ENCODE measurements around the gene MCOLN3. TPM values are rescaled to one million over a fixed set of nuclear protein-coding genes. Genes with fewer than 3 reads are reported as not detected.

The MCOLN3 gene
- total RNA-seq = 0.05 TPM

DNA sequence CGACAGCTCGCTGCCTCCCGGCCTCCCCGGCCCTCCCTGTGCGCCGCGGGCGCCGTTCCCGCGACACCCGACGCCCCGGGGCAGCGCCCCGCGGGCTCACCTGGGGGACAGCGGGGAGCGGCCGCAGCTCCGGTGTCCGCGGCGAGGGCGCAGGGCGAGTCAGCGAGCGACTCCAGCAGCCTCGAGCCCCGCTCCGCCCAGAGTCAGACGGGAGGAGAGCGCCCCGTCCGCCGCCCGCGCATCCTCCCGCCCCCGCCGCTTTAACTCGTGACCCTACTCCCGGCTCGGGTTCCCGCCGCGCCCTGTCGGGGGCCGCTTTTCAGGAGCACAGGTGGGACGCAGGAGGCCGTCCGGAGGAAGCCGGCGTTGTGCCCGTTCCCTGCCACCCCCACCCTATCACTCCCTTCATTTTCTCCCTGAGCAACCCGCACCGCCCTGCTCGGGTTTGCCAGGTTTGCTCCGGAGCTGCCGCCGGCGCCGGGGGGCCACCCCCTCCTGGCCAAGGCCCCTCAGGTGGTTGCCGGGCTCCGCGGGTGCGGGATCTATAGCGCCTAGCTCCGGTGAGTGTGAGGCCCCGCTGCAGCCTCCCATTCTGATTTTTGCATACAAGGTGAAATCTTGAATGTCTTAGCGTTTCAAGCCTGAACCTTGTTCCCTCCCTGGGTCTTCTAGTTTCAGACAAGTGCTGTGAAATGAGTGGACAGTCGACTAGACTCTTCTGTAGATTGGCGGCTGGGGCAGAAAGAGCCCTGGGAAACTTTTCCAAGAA lies at the start of gene MCOLN3:
Gene MCOLN3 (minus strand): TSS at position 205 of the 769 bp plus-strand sequence. CDS start 3,140 bp downstream, outside the sequence.
- DNase-seq (ENCODE audit: low spot score) = no peak

GRCh38 chr1:85093644-85094043 lies 45.3 kb upstream of the MCOLN3 start:
- DNase-seq (ENCODE audit: low spot score) = no peak
- ATAC-seq = no peak

More for the DNA sequence above, at the start of gene MCOLN3:
- ATAC-seq = peak; percentile 77

- no peak for DNase-seq (ENCODE audit: low spot score)
- no peak for ATAC-seq
Measured at GRCh38 chr1:85091671-85092280, 43.5 kb upstream of the MCOLN3 start.

GRCh38 chr1:85090225-85090624 lies 41.9 kb upstream of the MCOLN3 start:
- ATAC-seq (no peak), DNase-seq (ENCODE audit: low spot score) (no peak)

GRCh38 chr1:85089203-85089602 lies 40.9 kb upstream of the MCOLN3 start:
- ATAC-seq (no peak), DNase-seq (ENCODE audit: low spot score) (no peak)

GRCh38 chr1:85088408-85088784 lies 40.1 kb upstream of the MCOLN3 start:
- no peak for ATAC-seq
- no peak for DNase-seq (ENCODE audit: low spot score)

- no peak for DNase-seq (ENCODE audit: low spot score)
- no peak for ATAC-seq
Measured at GRCh38 chr1:85087659-85088407, 39.5 kb upstream of the MCOLN3 start.

GRCh38 chr1:85085417-85085816 lies 37.1 kb upstream of the MCOLN3 start:
- no peak for ATAC-seq
- DNase-seq (ENCODE audit: low spot score) = no peak

GRCh38 chr1:85078903-85079302 lies 30.6 kb upstream of the MCOLN3 start:
- ATAC-seq (no peak), DNase-seq (ENCODE audit: low spot score) (no peak)

DNA sequence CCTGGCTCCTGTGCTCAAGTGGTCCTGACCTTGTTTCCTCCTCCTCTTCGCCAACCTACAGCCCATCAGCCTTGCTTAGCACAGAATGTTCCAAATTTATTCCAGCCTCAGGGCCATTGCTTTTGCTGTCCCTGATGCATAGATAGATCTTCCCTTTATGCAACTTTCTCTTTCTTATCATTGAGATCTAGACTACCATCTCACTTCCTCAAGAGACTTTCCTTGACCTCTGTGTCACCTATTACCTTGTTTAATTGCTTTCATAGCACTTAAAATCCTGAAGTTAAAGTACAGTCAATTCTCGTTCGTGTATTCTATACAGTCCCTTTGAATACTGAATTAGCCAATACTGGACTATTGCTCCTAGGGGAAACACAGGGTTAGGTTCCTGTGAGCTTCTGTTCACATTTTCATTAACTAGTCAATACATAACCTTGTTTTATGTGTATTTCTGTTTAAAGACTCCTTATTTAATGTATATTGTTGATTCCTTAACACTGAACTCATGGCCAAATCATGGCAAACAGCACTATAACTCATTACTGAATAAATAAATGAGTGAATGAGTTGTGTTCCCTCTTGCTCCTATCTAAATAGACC lies 26.2 kb upstream of the MCOLN3 start:
- no peak for DNase-seq (ENCODE audit: low spot score)
- ATAC-seq = no peak

DNA sequence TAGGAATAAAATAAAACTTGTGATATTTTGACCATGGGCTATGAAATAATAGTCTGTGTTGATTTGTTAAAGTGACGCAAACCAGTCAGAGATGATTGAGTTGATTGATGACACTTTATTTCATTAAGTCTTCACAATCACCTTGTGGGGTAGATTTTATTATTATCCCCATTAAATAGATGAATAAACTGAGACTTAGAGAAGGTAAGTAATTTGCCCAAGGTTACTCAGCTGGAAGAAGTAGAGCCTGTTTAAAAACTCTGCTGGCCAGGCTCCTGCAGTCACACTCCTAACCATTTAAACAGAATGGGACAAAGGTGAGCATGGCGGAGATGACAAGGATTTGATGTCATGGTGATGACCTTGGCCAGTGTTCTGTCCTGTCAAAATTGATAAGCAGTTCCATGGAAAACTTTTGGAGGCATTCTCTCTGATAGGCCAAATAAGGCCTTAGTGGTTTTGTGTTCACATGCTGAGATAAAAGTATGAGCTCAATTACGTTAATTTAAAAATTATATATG lies 22.7 kb upstream of the MCOLN3 start:
- no peak for ATAC-seq
- no peak for DNase-seq (ENCODE audit: low spot score)

DNA sequence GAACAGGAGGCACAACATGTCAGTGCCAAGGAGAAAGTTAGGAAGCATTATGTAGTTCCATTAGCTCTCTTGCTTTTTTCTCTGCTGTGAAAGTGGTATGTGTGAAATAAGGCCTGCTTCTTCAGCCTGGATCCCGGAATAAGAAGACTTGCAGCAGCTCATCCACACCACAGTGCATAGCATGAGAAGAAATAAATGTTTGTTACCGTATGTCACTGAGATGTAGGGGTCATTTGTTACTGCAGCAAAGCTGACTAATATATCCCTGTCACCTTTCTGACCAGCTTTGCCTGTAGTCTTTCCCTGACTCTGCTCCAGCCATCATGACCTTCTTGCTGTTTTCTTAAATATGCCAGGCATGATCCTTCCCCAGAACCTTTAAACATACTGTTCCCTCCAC lies 20.5 kb upstream of the MCOLN3 start:
- ATAC-seq = no peak
- DNase-seq (ENCODE audit: low spot score) = no peak

DNA sequence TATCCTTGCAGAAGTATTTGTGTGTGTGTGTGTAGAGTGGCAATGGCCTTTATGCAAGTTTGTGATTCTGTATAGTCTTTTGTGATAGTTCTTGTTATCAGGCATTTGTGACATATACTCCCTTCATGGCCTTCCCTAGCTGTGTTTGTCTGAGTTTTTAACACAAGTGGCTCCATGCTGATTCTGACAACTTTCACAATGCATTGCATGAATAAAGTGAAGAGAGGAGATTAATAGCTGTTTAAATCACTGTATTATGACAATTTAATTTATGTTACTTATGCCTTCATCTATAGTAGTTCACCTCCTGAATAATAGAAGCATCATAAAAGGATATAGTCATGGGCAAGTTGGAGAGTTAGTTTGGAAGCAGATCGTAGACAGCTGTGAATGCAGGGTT lies 17.2 kb upstream of the MCOLN3 start:
- ATAC-seq (no peak), DNase-seq (ENCODE audit: low spot score) (no peak)

DNA sequence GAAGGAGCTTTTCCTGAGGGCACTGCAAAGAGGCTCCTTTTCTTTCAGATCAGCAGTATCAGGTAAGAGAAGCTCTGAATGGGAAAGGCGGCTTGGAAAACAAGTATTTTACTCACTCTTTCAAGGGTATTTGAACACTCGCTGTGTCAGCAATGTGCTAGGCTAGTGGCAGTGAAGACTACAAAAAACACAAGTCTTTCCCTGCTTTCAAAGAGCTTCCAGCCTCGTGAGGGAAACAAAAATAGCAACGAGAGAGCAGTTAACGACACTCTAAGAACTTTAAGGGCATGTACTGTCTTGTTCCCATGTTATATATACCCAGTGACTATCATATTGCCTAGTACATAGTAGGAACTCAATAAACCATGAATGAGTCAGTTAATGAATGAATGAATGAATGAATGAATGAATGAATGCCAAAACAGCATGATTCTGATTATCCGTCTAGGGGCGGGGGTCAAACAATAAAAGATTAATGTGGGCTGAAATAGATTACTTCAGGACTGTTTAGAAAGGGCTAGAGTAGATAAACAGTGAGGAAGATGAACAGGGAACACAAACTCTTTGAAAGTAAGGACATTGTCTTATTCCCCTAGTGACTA lies 14.2 kb upstream of the MCOLN3 start:
- ATAC-seq = no peak
- no peak for DNase-seq (ENCODE audit: low spot score)

DNA sequence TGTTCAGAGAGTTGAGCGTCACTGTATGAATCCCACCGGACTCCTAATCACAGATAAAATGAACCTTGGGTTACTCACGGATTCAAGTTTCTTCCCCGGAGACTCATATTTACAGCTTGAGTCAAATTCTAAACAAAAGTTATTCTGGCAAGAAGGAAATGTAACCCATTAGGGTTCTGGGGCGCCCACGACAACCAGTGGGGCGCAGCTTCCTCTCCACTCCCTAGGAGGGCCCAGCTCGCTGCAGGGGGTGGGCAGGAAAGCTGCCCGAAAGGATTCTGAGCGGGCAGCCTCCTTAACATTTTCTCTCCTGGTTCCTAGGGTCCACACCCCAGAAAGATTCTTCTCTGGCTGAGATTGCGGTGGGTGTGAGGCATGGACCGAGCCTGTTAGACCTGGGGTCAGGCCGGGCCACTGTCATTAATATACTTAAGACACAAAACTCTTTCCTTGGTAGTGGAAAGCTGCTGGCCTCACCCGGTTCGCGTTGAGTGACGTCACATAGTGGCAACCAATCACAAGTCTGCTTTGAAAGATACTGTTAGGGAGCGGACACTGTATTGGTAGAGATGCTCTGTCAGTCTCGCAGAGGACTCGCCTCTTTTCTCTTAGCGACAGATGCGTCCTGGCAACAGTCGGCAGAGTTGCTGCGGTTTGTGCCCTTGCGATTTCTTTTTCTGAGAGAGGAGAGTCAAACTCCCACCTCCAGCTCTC lies 13.6 kb upstream of the MCOLN3 start:
- DNase-seq (ENCODE audit: low spot score) (peak; percentile 76), ATAC-seq (peak; percentile 94)

GRCh38 chr1:85060038-85060437 lies 11.7 kb upstream of the MCOLN3 start:
- DNase-seq (ENCODE audit: low spot score) (no peak), ATAC-seq (no peak)

GRCh38 chr1:85059563-85059962 lies 11.3 kb upstream of the MCOLN3 start:
- ATAC-seq (no peak), DNase-seq (ENCODE audit: low spot score) (no peak)

DNA sequence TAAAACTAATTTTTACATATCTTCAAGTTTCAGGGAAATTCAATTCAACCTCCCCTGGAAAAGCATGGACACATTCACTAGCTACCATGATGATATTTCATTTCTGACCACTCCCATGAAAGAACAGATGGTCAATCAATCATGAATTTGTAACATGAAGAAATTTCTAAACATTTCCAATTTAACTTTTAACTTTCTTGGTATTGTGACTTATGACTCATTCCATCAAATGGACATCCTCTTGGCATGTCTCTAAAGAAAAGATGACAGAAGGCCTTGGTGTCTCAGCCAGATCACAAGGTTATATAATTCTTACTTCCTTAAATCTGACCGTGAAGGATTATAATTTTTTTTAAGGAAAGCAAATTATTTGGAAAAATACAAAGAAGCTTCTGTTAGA lies 10.5 kb upstream of the MCOLN3 start:
- no peak for ATAC-seq
- no peak for DNase-seq (ENCODE audit: low spot score)

DNA sequence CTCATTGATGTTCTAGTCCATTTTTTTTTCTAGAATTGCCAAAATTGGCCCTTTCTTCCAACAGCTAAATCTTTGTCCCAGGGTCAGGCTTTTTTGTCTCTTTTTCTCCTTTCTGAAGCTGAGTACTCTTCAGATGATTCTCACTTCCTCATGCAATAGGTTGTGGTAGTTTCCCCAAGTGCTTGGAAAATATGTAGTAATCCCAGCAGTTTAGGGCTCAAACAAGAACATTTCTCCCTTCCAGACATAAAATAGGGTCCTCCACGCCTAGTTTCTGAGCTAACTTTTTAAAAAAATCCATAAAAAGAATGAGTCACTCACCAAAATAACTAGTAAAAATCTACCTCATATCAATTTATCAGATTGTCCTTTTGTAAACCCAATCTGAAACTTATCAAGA lies 10.0 kb upstream of the MCOLN3 start:
- ATAC-seq = no peak
- DNase-seq (ENCODE audit: low spot score) = no peak

DNA sequence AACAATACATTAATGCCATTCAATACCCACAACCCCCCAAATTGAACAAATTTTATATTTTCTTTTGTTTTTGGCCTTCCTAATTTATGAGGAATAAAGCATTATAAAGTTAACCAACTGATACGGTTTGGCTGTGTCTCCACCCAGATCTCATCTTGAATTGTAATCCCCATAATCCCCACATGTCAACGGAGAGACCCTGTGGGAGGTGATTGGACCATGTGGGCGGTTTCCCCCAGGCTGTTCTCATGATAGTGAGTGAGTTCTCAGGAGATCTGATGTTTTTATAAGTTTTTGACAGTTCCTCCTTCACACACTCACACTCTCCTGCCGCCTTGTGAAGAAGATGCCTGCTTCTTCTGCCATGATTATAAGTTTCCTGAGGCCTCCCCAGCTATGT lies 6.4 kb upstream of the MCOLN3 start:
- DNase-seq (ENCODE audit: low spot score) (no peak), ATAC-seq (no peak)

All from left lobe of liver (tissue), 2 donors.